Stomach (tissue), 4 donors: ENCODE results near the gene ACSS2.

ENCODE experiments used
- POLR2A ChIP-seq, 4 donors: fragments of 450-650 bp; IDR thresholded peaks; one replicate each; pipeline ENCODE4 v1.6.1; 2016; ENCODE audit warnings: antibody characterized with exemption in 4 of 4, control low read depth in 2 of 4, mild to moderate bottlenecking in 1 of 4, moderate library complexity in 1 of 4
- POLR2AphosphoS5 ChIP-seq, 3 donors: sonication (generic); formaldehyde crosslinking; IDR thresholded peaks; one replicate each; pipeline ENCODE4 v1.6.1; 2016; ENCODE audit warnings: antibody characterized with exemption in 3 of 3
- TF ChIP-seq, protein P1 (sequence below), 7 experiments: fragments of 450-650 bp in 4 of 7; fragments of 200-600 bp in 3 of 7; sonication (generic) in 3 of 7; IDR thresholded peaks; one replicate each; pipeline ENCODE4 v1.5.1; 2016 to 2019; ENCODE audit warnings: antibody characterized with exemption in 7 of 7, control low read depth in 2 of 7, mild to moderate bottlenecking in 1 of 7

DNA sequence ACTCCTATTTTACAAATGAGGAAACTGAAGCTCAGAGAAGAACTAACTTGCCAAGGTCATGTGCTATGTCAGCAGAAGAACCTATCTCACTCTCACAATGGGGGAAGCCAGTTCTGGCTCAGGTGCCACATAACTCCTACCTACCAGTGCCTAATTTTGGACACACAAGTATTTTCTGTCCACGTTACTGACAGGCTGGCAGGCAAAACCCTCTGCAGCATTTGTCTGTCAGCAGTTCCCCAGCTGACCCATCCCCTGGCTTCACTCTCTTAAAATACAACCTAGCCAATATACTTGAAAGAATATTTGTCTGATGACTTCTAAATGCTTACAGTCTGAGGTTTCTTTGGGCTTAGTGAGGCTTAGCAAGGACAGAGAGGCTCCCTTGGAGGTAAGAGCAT lies 63.7 kb downstream of the ACSS2 start:
- TF ChIP-seq POLR2A (IDR thresholded peaks at IDR 0.05) (no peak), POLR2AphosphoS5 (IDR thresholded peaks at IDR 0.05) (no peak)
- TF ChIP-seq, protein P1, sequence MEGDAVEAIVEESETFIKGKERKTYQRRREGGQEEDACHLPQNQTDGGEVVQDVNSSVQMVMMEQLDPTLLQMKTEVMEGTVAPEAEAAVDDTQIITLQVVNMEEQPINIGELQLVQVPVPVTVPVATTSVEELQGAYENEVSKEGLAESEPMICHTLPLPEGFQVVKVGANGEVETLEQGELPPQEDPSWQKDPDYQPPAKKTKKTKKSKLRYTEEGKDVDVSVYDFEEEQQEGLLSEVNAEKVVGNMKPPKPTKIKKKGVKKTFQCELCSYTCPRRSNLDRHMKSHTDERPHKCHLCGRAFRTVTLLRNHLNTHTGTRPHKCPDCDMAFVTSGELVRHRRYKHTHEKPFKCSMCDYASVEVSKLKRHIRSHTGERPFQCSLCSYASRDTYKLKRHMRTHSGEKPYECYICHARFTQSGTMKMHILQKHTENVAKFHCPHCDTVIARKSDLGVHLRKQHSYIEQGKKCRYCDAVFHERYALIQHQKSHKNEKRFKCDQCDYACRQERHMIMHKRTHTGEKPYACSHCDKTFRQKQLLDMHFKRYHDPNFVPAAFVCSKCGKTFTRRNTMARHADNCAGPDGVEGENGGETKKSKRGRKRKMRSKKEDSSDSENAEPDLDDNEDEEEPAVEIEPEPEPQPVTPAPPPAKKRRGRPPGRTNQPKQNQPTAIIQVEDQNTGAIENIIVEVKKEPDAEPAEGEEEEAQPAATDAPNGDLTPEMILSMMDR (IDR thresholded peaks at IDR 0.05), result no peak
